ENCODE measurements around the gene NCS1. TPM values are rescaled to one million over a fixed set of nuclear protein-coding genes. Genes with fewer than 3 reads are reported as not detected.
"Not testable (repeated sequence)": the region's sequence is repeated elsewhere in the genome, so short reads cannot be mapped to it uniquely, and the experiment has no call there.

NCS1 gene
- total RNA-seq, 2 donors from 2014 or later: 50.8 to 58.3 TPM

DNA sequence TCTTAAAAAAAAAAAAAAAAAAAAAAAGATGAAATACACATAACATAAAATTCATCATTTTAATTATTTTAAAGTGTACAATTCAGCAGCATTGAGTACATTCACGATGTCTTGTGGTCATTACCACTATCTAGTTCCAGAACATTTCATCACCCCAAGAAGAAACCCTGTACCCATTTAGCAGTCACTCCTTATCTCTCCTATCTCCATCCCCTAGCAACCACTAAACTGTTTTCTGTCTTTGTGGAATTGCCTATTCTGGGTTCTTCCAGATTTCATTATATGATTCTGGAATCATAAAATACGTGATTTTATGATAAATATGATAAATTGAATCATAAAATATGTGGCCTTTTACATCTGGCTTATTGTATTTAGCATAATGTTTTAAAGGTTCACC, 84.4 kb downstream of the NCS1 start:
- TF ChIP-seq, protein P1, sequence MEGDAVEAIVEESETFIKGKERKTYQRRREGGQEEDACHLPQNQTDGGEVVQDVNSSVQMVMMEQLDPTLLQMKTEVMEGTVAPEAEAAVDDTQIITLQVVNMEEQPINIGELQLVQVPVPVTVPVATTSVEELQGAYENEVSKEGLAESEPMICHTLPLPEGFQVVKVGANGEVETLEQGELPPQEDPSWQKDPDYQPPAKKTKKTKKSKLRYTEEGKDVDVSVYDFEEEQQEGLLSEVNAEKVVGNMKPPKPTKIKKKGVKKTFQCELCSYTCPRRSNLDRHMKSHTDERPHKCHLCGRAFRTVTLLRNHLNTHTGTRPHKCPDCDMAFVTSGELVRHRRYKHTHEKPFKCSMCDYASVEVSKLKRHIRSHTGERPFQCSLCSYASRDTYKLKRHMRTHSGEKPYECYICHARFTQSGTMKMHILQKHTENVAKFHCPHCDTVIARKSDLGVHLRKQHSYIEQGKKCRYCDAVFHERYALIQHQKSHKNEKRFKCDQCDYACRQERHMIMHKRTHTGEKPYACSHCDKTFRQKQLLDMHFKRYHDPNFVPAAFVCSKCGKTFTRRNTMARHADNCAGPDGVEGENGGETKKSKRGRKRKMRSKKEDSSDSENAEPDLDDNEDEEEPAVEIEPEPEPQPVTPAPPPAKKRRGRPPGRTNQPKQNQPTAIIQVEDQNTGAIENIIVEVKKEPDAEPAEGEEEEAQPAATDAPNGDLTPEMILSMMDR (IDR thresholded peaks at IDR 0.05): no peak
- ATAC-seq (ENCODE audit: insufficient number of reproducible peaks, low FRiP score, low read depth) (no peak), DNase-seq (ENCODE audit: low spot score) (no peak)
- peaks cover 0 to 4% of the 10 kb centered on the region in 2 donors for H3K4me1 ChIP-seq (ENCODE audit: control insufficient read depth in 1 of 2, low read depth in 2 of 2)
- no peaks in the 10 kb centered on the region for H3K36me3 ChIP-seq
- H3K4me3 ChIP-seq: no peak overlapping the region
- H3K9me3 ChIP-seq: no peaks in the 10 kb centered on the region
- no peaks in the 10 kb centered on the region for H3K27me3 ChIP-seq (replicated peaks; ENCODE audit: insufficient read depth)
- H3K27ac ChIP-seq: no peak overlapping the region

DNA sequence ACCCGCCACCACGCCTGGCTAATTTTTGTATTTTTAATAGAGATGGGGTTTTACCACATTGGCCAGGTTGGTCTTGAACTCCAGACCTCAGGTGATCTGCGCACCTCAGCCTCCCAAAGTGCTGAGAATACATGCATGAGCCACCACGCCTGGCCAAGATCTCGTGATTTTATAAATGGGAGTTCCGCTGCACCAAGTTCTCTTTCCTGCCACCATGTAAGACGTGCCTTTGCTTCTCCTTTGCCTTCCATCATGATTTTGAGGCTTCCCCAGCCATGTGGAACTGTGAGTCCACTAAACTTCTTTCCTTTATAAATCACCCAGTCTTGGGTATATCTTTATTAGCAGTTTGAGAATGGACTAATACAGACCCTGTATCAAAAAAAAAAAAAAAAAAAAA, 85.9 kb downstream of the NCS1 start:
- DNase-seq (ENCODE audit: low spot score); ATAC-seq (ENCODE audit: insufficient number of reproducible peaks, low FRiP score, low read depth); H3K27ac ChIP-seq; H3K36me3 ChIP-seq; H3K4me3 ChIP-seq; H3K9me3 ChIP-seq; H3K4me1 ChIP-seq (ENCODE audit: control insufficient read depth in 1 of 2, low read depth in 2 of 2); H3K27me3 ChIP-seq (replicated peaks; ENCODE audit: insufficient read depth): not testable (repeated sequence)

DNA sequence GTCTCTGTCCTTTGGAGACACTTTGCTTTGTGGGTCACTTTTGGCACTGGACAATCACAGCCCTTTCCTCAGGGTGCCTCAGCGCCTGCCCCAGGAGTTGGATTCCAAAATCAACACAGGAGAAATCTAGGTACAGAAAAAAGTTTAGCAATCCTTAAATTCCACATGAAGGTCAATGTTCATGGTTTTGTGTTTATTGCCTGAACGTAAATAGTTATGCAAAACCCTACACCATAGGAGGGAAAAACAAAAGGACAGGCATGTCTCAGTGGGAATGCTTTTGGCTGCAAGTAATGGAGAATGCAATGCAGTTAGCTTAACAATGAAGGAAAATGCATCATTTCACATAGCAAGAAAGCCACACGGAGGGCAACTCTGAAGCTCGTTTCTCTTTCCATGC, 86.8 kb downstream of the NCS1 start:
- Histone ChIP-seq H3K27me3 (replicated peaks; ENCODE audit: insufficient read depth) (no peaks in the 10 kb centered on the region), H3K36me3 (no peaks in the 10 kb centered on the region), H3K4me1 (ENCODE audit: control insufficient read depth in 1 of 2, low read depth in 2 of 2) (no peaks in the 10 kb centered on the region), H3K9me3 (no peaks in the 10 kb centered on the region), H3K4me3 (no peak overlapping the region), H3K27ac (no peak overlapping the region)
- no peak for DNase-seq (ENCODE audit: low spot score)
- ATAC-seq (ENCODE audit: insufficient number of reproducible peaks, low FRiP score, low read depth): no peak
- TF ChIP-seq, protein P1 (IDR thresholded peaks at IDR 0.05): no peak

DNA sequence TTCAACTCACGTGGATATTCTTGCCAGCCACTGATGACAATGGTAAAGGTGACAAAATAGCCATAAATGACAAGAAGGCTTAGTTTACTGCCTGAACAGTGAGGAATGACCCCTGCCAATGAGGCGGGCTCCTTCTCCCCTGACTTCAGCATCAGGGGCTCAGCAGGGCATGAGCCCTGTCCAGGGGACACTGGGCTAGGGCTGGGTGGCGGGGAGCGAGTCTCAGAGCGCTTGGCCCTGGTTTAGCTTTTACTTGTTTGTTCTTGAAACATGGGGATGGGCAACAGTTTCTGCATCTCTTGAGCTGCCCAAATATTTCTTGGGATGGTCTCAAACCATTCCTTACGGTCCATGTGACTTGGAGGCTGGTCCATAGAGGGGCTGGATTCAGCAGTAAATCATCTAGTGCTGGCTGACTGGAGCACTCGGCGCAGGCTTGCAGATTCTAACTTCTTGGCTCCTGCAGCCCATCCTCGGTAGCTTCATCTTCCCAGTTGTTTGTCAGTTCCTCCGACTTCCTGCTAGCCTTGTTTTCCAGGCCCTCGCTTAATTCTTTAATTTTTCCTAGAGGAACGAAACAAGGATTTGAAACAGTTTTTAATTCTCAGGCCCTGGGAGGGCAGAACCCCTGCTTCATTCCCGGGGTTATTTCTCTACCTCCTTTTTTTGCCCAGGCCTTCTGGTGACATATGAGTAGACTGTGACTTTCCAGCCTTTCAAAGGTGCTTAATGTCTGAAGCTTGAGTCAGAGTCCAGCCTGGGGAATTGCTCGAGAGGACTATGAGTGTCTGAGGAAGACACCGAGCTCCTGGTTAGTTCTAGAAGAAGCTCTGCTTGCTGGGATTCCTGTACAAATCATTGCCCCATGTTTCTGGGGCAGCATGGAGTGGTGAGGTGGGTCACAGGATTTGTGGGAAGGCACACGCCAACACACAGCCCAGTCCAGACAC, 88.9 kb downstream of the NCS1 start:
- H3K9me3 ChIP-seq: no peaks in the 10 kb centered on the region
- no peak overlapping the region for H3K4me3 ChIP-seq
- peaks cover 6 to 9% of the 10 kb centered on the region in 2 donors for H3K4me1 ChIP-seq (ENCODE audit: control insufficient read depth in 1 of 2, low read depth in 2 of 2)
- H3K27ac ChIP-seq: no peak overlapping the region
- ATAC-seq (ENCODE audit: insufficient number of reproducible peaks, low FRiP score, low read depth) (no peak), DNase-seq (ENCODE audit: low spot score) (no peak)
- TF ChIP-seq, protein P1 (IDR thresholded peaks at IDR 0.05): no peak
- H3K36me3 ChIP-seq: no peaks in the 10 kb centered on the region
- peaks cover 3% of the 10 kb centered on the region for H3K27me3 ChIP-seq (replicated peaks; ENCODE audit: insufficient read depth)

DNA sequence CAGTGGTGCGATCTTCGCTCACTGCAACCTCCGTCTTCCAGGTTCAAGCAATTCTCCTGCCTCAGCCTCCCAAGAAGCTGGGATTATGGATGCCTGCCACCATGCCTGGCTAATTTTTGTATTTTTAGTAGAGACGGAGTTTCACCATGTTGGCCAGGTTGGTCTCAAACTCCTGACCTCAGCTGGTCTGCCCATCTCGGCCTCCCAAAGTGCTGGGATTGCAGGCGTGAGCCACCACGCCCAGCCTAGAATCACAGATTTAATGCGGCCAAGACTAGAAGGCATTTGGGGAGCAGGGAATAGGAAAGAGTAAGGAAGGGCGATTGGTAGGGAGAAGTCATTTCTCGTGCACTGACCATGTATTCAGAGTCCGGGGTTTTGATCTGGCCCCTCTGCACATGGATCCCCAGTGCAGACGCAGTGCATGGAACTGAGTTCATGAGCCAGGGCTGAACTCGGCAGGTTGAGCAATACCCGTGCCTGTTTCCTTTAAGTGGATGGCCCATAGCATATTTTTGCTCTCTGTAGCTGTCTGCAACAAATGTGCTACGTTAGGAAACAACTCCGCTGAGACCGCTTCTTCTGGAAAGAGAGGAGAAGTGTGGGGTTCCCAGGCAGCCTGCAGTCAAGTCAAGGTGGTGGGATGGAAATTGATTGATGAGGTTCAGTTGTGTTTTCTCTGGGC, 90.0 kb downstream of the NCS1 start:
- TF ChIP-seq, protein P1 (IDR thresholded peaks at IDR 0.05): no peak
- Histone ChIP-seq H3K4me1 (ENCODE audit: control insufficient read depth in 1 of 2, low read depth in 2 of 2) (peaks cover 6 to 13% of the 10 kb centered on the region in 2 donors), H3K36me3 (no peaks in the 10 kb centered on the region), H3K4me3 (no peak overlapping the region), H3K27me3 (replicated peaks; ENCODE audit: insufficient read depth) (peaks cover 8% of the 10 kb centered on the region), H3K27ac (no peak overlapping the region), H3K9me3 (no peaks in the 10 kb centered on the region)
- ATAC-seq (ENCODE audit: insufficient number of reproducible peaks, low FRiP score, low read depth) (no peak), DNase-seq (ENCODE audit: low spot score) (no peak)

All from thoracic aorta (tissue), 2 donors.